GM12878 (cell line): ENCODE results near the gene ARSI. TPM values are rescaled to one million over a fixed set of nuclear protein-coding genes. Genes with fewer than 3 reads are reported as not detected.

Experiments
- HDGF ChIP-seq: fragments of 450-650 bp; IDR thresholded peaks from 2 replicates; pipeline ENCODE4 v1.6.1; 2016; ENCODE audit warnings: antibody characterized with exemption
- KLF5 ChIP-seq: fragments of 450-650 bp; IDR thresholded peaks from 2 replicates; pipeline ENCODE4 v1.6.1; 2014; ENCODE audit warnings: mild to moderate bottlenecking; ENCODE audit not compliant: partially characterized antibody
- MAX ChIP-seq: IDR thresholded peaks from 2 replicates; pipeline ENCODE4 v1.6.1; 2012; ENCODE audit warnings: low read depth, low read length, improper control_type of control experiment
- SREBF1 ChIP-seq: IDR thresholded peaks from 2 replicates; pipeline ENCODE4 v1.6.1; 2012; ENCODE audit warnings: mild to moderate bottlenecking, low read length
- YY1 ChIP-seq: IDR thresholded peaks from 2 replicates; pipeline ENCODE4 v1.6.1; 2011; ENCODE audit warnings: low read depth, mild to moderate bottlenecking, low read length
- ZNF207 ChIP-seq: fragments of 450-650 bp; IDR thresholded peaks from 2 replicates; pipeline ENCODE4 v1.6.1; 2014; ENCODE audit warnings: antibody characterized with exemption, mild to moderate bottlenecking, borderline replicate concordance
- ZNF592 ChIP-seq: fragments of 450-650 bp; IDR thresholded peaks from 2 replicates; pipeline ENCODE4 v1.6.1; 2017; ENCODE audit warnings: mild to moderate bottlenecking, moderate library complexity
- polyA plus RNA-seq, 11 experiments: library from polyadenylated mRNA; depleted of rRNA in 4 of 11; unstranded in 6 of 11; stranded (reverse) in 5 of 11; fragments of >200 nt; fragmentation: Nextera tagmentation in 4 of 11; fragmentation: Illumina TruSeq in 1 of 11; extraction: Ambion mirVana in 4 of 11; extraction: Trizol in 1 of 11; gene quantifications; 1 replicate in 1 of 11; 2 replicates in 10 of 11; pipeline versions ENCODE4 v1.2.1 to v1.2.3, GENCODE V29; 2011 to 2016; ENCODE audit warnings: inconsistent platforms in 2 of 11, missing spikeins in 2 of 11, low read depth in 1 of 11
- total RNA-seq, 4 experiments: library from RNA; depleted of rRNA in 3 of 4; stranded (reverse); fragments of >200 nt in 3 of 4; fragmentation: Illumina TruSeq in 1 of 4; extraction: Trizol in 1 of 4; gene quantifications; 2 replicates each; pipeline versions ENCODE4 v1.2.1 to v1.2.3, GENCODE V29; 2013 to 2021

Gene ARSI
- total and polyA plus RNA-seq, 10 of the 15 experiments (the other 5 are each of a cell fraction or from before 2014, with no cell fraction given) = not detected

GRCh38 chr5:150298701-150299451, 3.8 kb downstream of the ARSI start (continued):
- no peak for TF ChIP-seq ZNF592
- TF ChIP-seq SREBF1 = no peak
- no peak for TF ChIP-seq MAX
- no peak for TF ChIP-seq HDGF
- no peak for TF ChIP-seq ZNF207
- no peak for TF ChIP-seq YY1
- TF ChIP-seq KLF5 = no peak
